A549 (cell line): Measurements from ENCODE around the gene PRPSAP1. TPM values are rescaled to one million over a fixed set of nuclear protein-coding genes. Genes with fewer than 3 reads are reported as not detected.
A peak's percentile ranks its signal among the peaks of the same experiment; 100 is the strongest.

Experiments used
- ATAC-seq, 2 experiments: fragments of 200-7000 bp in 1 of 2; fragments of >200 bp in 1 of 2; cut with Nextera tagmentation in 1 of 2; cut with Tn5 transposase in 1 of 2; 3 replicates each; pipeline versions ENCODE4 v1.8.0 to v1.9.1; 2018 to 2020; ENCODE audit warnings: mild to moderate bottlenecking in 1 of 2, moderate library complexity in 1 of 2
- CTCF ChIA-PET: fragments of 300-600 bp; sonication (Branson Sonifier 250); formaldehyde crosslinking; extraction: SDS; loops from one replicate; lab custom pipeline; 2021; ENCODE audit warnings: antibody characterized with exemption, inconsistent platforms; lab: Yijun Ruan, JAX
- POLR2A ChIA-PET: fragments of 350-600 bp; formaldehyde crosslinking; extraction: SDS; loops from one replicate; lab custom pipeline; 2021; ENCODE audit warnings: antibody characterized with exemption, inconsistent platforms; lab: Yijun Ruan, JAX
- DNase-seq, 2 experiments: peaks; one replicate each; pipeline versions ENCODE4 v3.0.0 to v3.0.0-alpha.2; 2011 to 2016; ENCODE audit warnings: low read depth in 1 of 2, low spot score in 1 of 2
- FAIRE-seq: peaks from 2 replicates; lab custom pipeline; 2011; peaks lifted over from hg19 to GRCh38; lab: Jason Lieb, UNC
- H3K27ac ChIP-seq, 2 experiments: fragments of >200 bp; sonication (Bioruptor Twin); formaldehyde crosslinking; 3 replicates each; pipeline ENCODE4 v1.5.1; 2016 to 2017
- H3K4me1 ChIP-seq: fragments of >200 bp; sonication (Bioruptor Twin); formaldehyde crosslinking; 3 replicates; pipeline ENCODE4 v1.6.1; 2016
- H3K4me2 ChIP-seq: fragments of >200 bp; sonication (Bioruptor Twin); formaldehyde crosslinking; 3 replicates; pipeline ENCODE4 v1.6.1; 2016
- H3K4me3 ChIP-seq: fragments of >200 bp; sonication (Bioruptor Twin); formaldehyde crosslinking; 3 replicates; pipeline ENCODE4 v1.5.1; 2016
- H3K9me3 ChIP-seq: fragments of >200 bp; sonication (Bioruptor Twin); formaldehyde crosslinking; 3 replicates; pipeline ENCODE4 v1.6.1; 2016
- CHD2 ChIP-seq: fragments of 150-350 bp; IDR thresholded peaks from 2 replicates; pipeline ENCODE4 v1.6.1; 2014; ENCODE audit warnings: low read length; ENCODE audit not compliant: partially characterized antibody
- CTCF ChIP-seq: fragments of >200 bp; sonication (Bioruptor Twin); formaldehyde crosslinking; IDR thresholded peaks from 3 replicates; pipeline ENCODE4 v1.5.1; 2016
- EHF ChIP-seq: fragments of 250-450 bp; sonication (Bioruptor Pico); IDR thresholded peaks from 2 replicates; pipeline ENCODE4 v1.5.0; 2020; ENCODE audit warnings: mild to moderate bottlenecking
- EP300 ChIP-seq, 2 experiments: fragments of >200 bp; sonication (Bioruptor Twin); formaldehyde crosslinking; IDR thresholded peaks; 2 replicates in 1 of 2; 3 replicates in 1 of 2; pipeline ENCODE4 v1.6.1; 2016 to 2017
- ESRRA ChIP-seq: fragments of 150-350 bp; IDR thresholded peaks from 2 replicates; pipeline ENCODE4 v1.6.1; 2014; ENCODE audit warnings: mild to moderate bottlenecking, low read length, borderline replicate concordance
- FOSB ChIP-seq: fragments of 250-450 bp; sonication (Bioruptor Pico); IDR thresholded peaks from 2 replicates; pipeline ENCODE4 v1.5.0; 2020; ENCODE audit warnings: mild to moderate bottlenecking, moderate library complexity
- FOXS1 ChIP-seq: fragments of 250-450 bp; sonication (Bioruptor Pico); IDR thresholded peaks from 2 replicates; pipeline ENCODE4 v1.5.0; 2020; ENCODE audit warnings: mild to moderate bottlenecking, moderate library complexity
- HDAC2 ChIP-seq: fragments of 200-600 bp; sonication (generic); IDR thresholded peaks from 2 replicates; pipeline ENCODE4 v1.6.1; 2016
- JUN ChIP-seq, 2 experiments: fragments of >200 bp; sonication (Bioruptor Twin); formaldehyde crosslinking; IDR thresholded peaks; 2 replicates in 1 of 2; 3 replicates in 1 of 2; pipeline ENCODE4 v1.6.1; 2016 to 2017
- MAFK ChIP-seq: fragments of 450-650 bp; IDR thresholded peaks from 2 replicates; pipeline ENCODE4 v1.6.1; 2014; ENCODE audit not compliant: partially characterized antibody
- MAX ChIP-seq: IDR thresholded peaks from 2 replicates; pipeline ENCODE4 v1.6.1; 2012
- PHF8 ChIP-seq: fragments of 200-600 bp; sonication (generic); IDR thresholded peaks from 2 replicates; pipeline ENCODE4 v1.6.1; 2016; ENCODE audit warnings: low read depth, mild to moderate bottlenecking, antibody characterized with exemption, moderate library complexity, borderline replicate concordance
- POLR2AphosphoS2 ChIP-seq: conservative IDR thresholded peaks from 2 replicates; pipeline ENCODE4 v1.6.1; 2012; ENCODE audit warnings: low read length, improper control_type of control experiment, inconsistent platforms
- RAD21 ChIP-seq, 2 experiments: fragments of >200 bp in 1 of 2; sonication (Bioruptor Twin) in 1 of 2; formaldehyde crosslinking in 1 of 2; IDR thresholded peaks in 1 of 2; conservative IDR thresholded peaks in 1 of 2; 2 replicates in 1 of 2; 3 replicates in 1 of 2; pipeline ENCODE4 v1.6.1; 2012 to 2018; ENCODE audit warnings: inconsistent platforms in 1 of 2
- RARB ChIP-seq: fragments of 250-450 bp; sonication (Bioruptor Pico); IDR thresholded peaks from 2 replicates; pipeline ENCODE4 v1.8.0; 2021; ENCODE audit warnings: mild to moderate bottlenecking, moderate library complexity
- RNF2 ChIP-seq: fragments of 200-600 bp; sonication (generic); IDR thresholded peaks from 2 replicates; pipeline ENCODE4 v1.6.1; 2016; ENCODE audit warnings: low read depth, mild to moderate bottlenecking, antibody characterized with exemption, moderate library complexity, borderline replicate concordance
- TFCP2L1 ChIP-seq: fragments of 250-450 bp; sonication (Bioruptor Pico); IDR thresholded peaks from 2 replicates; pipeline ENCODE4 v1.5.0; 2021; ENCODE audit warnings: mild to moderate bottlenecking
- TP53 ChIP-seq: fragments of 250-450 bp; sonication (Bioruptor Pico); IDR thresholded peaks from 2 replicates; pipeline ENCODE4 v1.5.0; 2021; ENCODE audit warnings: mild to moderate bottlenecking, moderate library complexity
- USF2 ChIP-seq: fragments of 450-650 bp; IDR thresholded peaks from 2 replicates; pipeline ENCODE4 v1.6.1; 2014; ENCODE audit warnings: antibody characterized with exemption
- ZC3H11A ChIP-seq: fragments of 450-650 bp; IDR thresholded peaks from 2 replicates; pipeline ENCODE4 v1.6.1; 2014; ENCODE audit warnings: antibody characterized with exemption, mild to moderate bottlenecking
- ZNF302 ChIP-seq: fragments of 250-450 bp; sonication (Bioruptor Pico); IDR thresholded peaks from 2 replicates; pipeline ENCODE4 v1.9.0; 2021; ENCODE audit warnings: inconsistent platforms, mild to moderate bottlenecking, moderate library complexity
- ZSCAN20 ChIP-seq: fragments of 250-450 bp; sonication (Bioruptor Pico); IDR thresholded peaks from 2 replicates; pipeline ENCODE4 v1.8.0; 2022; ENCODE audit warnings: mild to moderate bottlenecking, moderate library complexity
- WGBS: methylation state at CpG from one replicate; pipeline ENCODE4 v1.1.6; 2017; ENCODE audit errors: missing lambda C conversion rate; 5-methylcytosine and 5-hydroxymethylcytosine counted together
- polyA plus RNA-seq, 4 experiments: library from polyadenylated mRNA; depleted of rRNA in 3 of 4; stranded (reverse); fragments of >200 nt; fragmentation: RNase III in 1 of 4; extraction: RNeasy Plus Mini Kit Qiagen cat#74134 plus additional on column Dnase treatment in 1 of 4; gene quantifications; 2 replicates in 3 of 4; 3 replicates in 1 of 4; pipeline ENCODE4 v1.2.3, GENCODE V29; 2011 to 2017
- TF ChIP-seq, protein P1 (sequence below): IDR thresholded peaks from 2 replicates; pipeline ENCODE4 v1.6.1; 2012; ENCODE audit warnings: low read depth, borderline replicate concordance
- TF ChIP-seq, protein P2 (sequence below): fragments of 150-350 bp; IDR thresholded peaks from 2 replicates; pipeline ENCODE4 v1.6.1; 2014; ENCODE audit warnings: low read depth, mild to moderate bottlenecking, low read length
- TF ChIP-seq, protein P3 (sequence below): fragments of 250-450 bp; sonication (Bioruptor Pico); IDR thresholded peaks from 2 replicates; pipeline ENCODE4 v1.5.0; 2021; ENCODE audit warnings: mild to moderate bottlenecking, moderate library complexity, borderline replicate concordance

PRPSAP1 gene
- polyA plus RNA-seq, 2 of the 4 experiments (the other 2 are of a cell fraction) = 63.3 to 80.9 TPM

GRCh38 chr17:76276461-76277299 lies 77.0 kb downstream of the PRPSAP1 start:
- no peak overlapping the region for H3K4me2 ChIP-seq

GRCh38 chr17:76276069-76276431 lies 77.7 kb downstream of the PRPSAP1 start:
- no peaks in the 10 kb centered on the region for H3K9me3 ChIP-seq
- peak overlapping the region in 1 of 2 experiments; percentile 66; a peak in 2 of 6 replicates for H3K27ac ChIP-seq
- no peak for DNase-seq
- WGBS = 91% methylated on average over 11 of the region's 11 CpGs
- ChIA-PET CTCF (interaction anchor here (0.9 to 19.6 kb wide), 8 partner anchors 9 to 156 kb away, joined by 3 to 755 read pairs (median 6); partner anchors contain the start of gene EXOC7), POLR2A (no interaction called here)
- TF ChIP-seq CHD2 = no peak
- TF ChIP-seq RNF2 = no peak
- TF ChIP-seq EHF (CRISPR knock-in tag) = no peak
- no peak for TF ChIP-seq TP53 (CRISPR knock-in tag)
- TF ChIP-seq, protein P1, sequence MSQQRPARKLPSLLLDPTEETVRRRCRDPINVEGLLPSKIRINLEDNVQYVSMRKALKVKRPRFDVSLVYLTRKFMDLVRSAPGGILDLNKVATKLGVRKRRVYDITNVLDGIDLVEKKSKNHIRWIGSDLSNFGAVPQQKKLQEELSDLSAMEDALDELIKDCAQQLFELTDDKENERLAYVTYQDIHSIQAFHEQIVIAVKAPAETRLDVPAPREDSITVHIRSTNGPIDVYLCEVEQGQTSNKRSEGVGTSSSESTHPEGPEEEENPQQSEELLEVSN = no peak
- TF ChIP-seq POLR2AphosphoS2 = no peak
- no peak for TF ChIP-seq MAFK
- TF ChIP-seq ZSCAN20 (CRISPR knock-in tag) = no peak
- TF ChIP-seq, protein P2, sequence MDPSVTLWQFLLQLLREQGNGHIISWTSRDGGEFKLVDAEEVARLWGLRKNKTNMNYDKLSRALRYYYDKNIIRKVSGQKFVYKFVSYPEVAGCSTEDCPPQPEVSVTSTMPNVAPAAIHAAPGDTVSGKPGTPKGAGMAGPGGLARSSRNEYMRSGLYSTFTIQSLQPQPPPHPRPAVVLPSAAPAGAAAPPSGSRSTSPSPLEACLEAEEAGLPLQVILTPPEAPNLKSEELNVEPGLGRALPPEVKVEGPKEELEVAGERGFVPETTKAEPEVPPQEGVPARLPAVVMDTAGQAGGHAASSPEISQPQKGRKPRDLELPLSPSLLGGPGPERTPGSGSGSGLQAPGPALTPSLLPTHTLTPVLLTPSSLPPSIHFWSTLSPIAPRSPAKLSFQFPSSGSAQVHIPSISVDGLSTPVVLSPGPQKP = no peak
- no peak for TF ChIP-seq USF2
- no peak for TF ChIP-seq HDAC2
- TF ChIP-seq ESRRA = no peak
- TF ChIP-seq FOXS1 = no peak
- TF ChIP-seq JUN (IDR thresholded peaks at IDR 0.05) = no peak
- TF ChIP-seq CTCF = no peak
- TF ChIP-seq ZC3H11A = no peak
- TF ChIP-seq ZNF302 (CRISPR knock-in tag) = no peak
- TF ChIP-seq TFCP2L1 (CRISPR knock-in tag) = no peak
- TF ChIP-seq, protein P3, sequence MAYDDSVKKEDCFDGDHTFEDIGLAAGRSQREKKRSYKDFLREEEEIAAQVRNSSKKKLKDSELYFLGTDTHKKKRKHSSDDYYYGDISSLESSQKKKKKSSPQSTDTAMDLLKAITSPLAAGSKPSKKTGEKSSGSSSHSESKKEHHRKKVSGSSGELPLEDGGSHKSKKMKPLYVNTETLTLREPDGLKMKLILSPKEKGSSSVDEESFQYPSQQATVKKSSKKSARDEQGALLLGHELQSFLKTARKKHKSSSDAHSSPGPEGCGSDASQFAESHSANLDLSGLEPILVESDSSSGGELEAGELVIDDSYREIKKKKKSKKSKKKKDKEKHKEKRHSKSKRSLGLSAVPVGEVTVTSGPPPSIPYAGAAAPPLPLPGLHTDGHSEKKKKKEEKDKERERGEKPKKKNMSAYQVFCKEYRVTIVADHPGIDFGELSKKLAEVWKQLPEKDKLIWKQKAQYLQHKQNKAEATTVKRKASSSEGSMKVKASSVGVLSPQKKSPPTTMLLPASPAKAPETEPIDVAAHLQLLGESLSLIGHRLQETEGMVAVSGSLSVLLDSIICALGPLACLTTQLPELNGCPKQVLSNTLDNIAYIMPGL (CRISPR knock-in tag) = no peak
- no peak for TF ChIP-seq FOSB (CRISPR knock-in tag)
- TF ChIP-seq, all 56 proteins: peak for 0
- FAIRE-seq (no peak), ATAC-seq (no peak)
- Histone ChIP-seq H3K4me2 (no peak overlapping the region), H3K4me3 (no peak overlapping the region), H3K4me1 (peaks cover 10% of the 10 kb centered on the region)

More at GRCh38 chr17:76276461-76277299, 77.0 kb downstream of the PRPSAP1 start:
- peak overlapping the region; percentile 35 to 66; a peak in 4 of 6 replicates for H3K27ac ChIP-seq
- no peak for ATAC-seq
- 87% methylated on average over 19 of the region's 19 CpGs for WGBS
- H3K9me3 ChIP-seq = no peaks in the 10 kb centered on the region
- CTCF ChIA-PET = interaction anchor here (1.0 to 19.6 kb wide), 8 partner anchors 10 to 366 kb away, joined by 3 to 755 read pairs (median 14); partner anchors contain the start of gene EXOC7
- peaks cover 10% of the 10 kb centered on the region for H3K4me1 ChIP-seq
- POLR2A ChIA-PET = no interaction called here
- TF ChIP-seq JUN (IDR thresholded peaks at IDR 0.05) = no peak
- TF ChIP-seq MAX = no peak
- no peak for TF ChIP-seq RAD21 (conservative IDR thresholded peaks at IDR 0.05 in 1 of 2, IDR thresholded peaks at IDR 0.05 in 1 of 2)
- TF ChIP-seq RARB (CRISPR knock-in tag) = no peak
- TF ChIP-seq EP300 (IDR thresholded peaks at IDR 0.05) = no peak
- TF ChIP-seq CHD2 = no peak
- no peak for TF ChIP-seq PHF8
- DNase-seq = no peak
- no peak for FAIRE-seq
- H3K4me3 ChIP-seq = no peak overlapping the region
